IPS-18c (cell line): ENCODE data around the gene DVL3.
A peak's percentile ranks its signal among the peaks of the same experiment; 100 is the strongest.
"Not testable (repeated sequence)": the region's sequence is repeated elsewhere in the genome, so short reads cannot be mapped to it uniquely, and the experiment has no call there.

Experiments
- H3K4me3 ChIP-seq: 2 replicates; pipeline ENCODE4 v1.7.0; 2013; ENCODE audit warnings: low read depth, mild to moderate bottlenecking, low read length, moderate library complexity; ENCODE audit not compliant: insufficient read depth
- H3K9me3 ChIP-seq: one replicate; pipeline ENCODE4 v1.6.1; 2013; ENCODE audit warnings: mild to moderate bottlenecking, low read length, moderate library complexity; ENCODE audit not compliant: control insufficient read depth, insufficient read depth

DVL3 gene

GRCh38 chr3:184154885-184155643 is at the start of gene DVL3:
TSS of gene DVL3 (plus strand) at chr3:184155377. CDS start at chr3:184155636, 259 bp downstream.
- Histone ChIP-seq H3K9me3 (no peaks in the 10 kb centered on the region), H3K4me3 (peak within 1 kb of the TSS; percentile 89)

DNA sequence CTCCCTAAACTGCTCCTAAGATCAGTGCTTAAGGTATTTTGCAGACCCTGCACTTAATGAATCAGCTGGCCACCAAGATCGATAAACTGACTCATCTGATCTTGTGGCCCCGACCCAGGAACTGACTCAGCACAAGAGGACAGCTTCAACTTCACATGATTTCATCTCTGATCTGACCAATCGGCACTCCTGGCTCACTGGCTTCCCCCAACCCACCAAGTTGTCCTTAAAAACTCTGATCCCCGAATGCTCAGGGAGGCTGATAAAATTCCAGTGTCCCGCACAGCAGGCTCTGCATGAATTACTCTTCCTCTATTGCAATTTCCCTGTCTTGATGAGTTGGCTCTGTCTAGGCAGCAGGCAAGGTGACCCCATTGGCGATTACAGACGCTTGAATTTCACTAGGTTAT is 44.9 kb upstream of the DVL3 start:
- no peaks in the 10 kb centered on the region for H3K9me3 ChIP-seq
- H3K4me3 ChIP-seq, result no peak overlapping the region

DNA sequence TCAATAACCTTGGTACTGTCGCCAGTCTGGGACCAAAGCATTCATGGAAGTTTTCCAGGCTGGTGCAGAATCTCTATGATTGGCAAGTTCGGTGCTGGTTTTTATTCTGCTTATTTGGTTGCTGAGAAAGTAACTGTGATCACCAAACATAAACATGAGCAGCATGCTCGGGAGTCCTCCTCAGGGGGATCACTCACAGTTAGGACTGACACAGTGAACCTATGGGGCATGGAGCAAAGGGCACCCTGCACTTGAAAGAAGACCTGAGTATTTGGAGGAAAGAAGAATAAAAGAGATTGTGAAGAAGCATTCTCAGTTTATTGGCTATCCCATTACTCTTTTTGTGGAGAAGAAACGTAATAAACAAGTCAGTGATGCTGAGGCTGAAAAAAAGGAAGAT is 39.2 kb upstream of the DVL3 start:
- no peak overlapping the region for H3K4me3 ChIP-seq

DNA sequence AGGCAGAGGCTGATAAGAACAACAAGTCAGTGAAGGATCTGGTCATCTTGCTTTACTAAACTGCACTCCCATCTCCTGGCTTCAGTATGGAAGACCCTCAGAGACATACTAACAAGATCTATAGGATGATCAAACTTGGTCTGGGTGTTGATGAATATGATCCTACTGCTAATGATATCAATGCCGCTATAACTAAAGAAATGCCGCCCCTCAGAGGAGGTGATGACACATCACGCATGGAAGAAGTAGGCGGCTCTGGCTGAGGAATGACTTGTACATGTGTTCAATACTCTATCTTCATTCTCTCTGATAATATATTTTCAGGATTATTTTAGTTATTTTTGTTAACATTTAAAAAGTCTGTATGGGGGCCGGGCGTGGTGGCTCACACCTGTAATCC is 37.5 kb upstream of the DVL3 start:
- H3K9me3 ChIP-seq, result no peaks in the 10 kb centered on the region

More for the DNA sequence above, 39.2 kb upstream of the DVL3 start:
- no peaks in the 10 kb centered on the region for H3K9me3 ChIP-seq

GRCh38 chr3:184121031-184121430 is 34.1 kb upstream of the DVL3 start:
- not testable (repeated sequence) for H3K9me3 ChIP-seq, H3K4me3 ChIP-seq

More for the DNA sequence above, 37.5 kb upstream of the DVL3 start:
- no peak overlapping the region for H3K4me3 ChIP-seq

DNA sequence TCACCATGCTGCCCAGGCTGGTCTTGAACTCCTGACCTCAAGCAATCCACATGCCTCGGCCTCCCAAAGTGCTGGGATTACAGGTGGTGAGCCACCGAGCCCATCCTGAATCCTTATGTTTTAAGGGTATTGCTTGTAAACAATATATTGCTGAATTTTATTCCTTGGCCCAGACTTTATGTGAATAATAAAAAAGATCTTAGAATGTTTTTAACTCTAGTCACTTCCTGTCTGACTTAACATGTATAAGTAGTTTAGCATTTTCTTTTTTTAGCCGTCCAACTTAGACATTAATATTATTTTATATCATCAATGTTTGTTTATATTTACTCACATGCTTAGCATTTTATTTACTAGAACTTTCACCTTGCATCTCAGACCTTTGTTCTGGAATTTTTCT is 29.2 kb upstream of the DVL3 start:
- Histone ChIP-seq H3K9me3 (no peaks in the 10 kb centered on the region), H3K4me3 (no peak overlapping the region)

DNA sequence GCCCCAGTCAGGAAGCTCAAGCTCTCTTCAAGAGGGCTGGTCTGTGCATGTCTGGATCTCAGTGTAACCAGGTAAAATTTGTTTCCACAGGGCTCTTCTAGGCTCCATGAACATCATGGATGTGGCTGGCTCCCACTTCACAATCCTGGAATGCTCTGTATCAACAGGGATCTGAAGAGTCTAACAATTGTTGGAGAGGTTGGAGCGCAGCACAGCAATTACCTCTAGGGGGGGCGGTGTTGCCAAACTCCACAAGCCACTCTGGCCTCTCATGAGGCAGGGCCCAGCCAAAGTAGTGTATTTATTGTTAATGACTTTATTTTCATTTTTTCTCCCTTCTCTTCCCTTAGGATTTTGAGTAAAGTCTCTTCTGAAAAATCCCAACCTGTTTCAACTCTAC is 26.2 kb upstream of the DVL3 start:
- no peak overlapping the region for H3K4me3 ChIP-seq
- no peaks in the 10 kb centered on the region for H3K9me3 ChIP-seq

GRCh38 chr3:184132945-184133344 is 22.2 kb upstream of the DVL3 start:
- Histone ChIP-seq H3K9me3 (peaks cover 2% of the 10 kb centered on the region), H3K4me3 (no peak overlapping the region)

- Histone ChIP-seq H3K9me3 (peaks cover 2% of the 10 kb centered on the region), H3K4me3 (peak overlapping the region; percentile 81)
Observed at GRCh38 chr3:184133840-184134745, 21.1 kb upstream of the DVL3 start.

DNA sequence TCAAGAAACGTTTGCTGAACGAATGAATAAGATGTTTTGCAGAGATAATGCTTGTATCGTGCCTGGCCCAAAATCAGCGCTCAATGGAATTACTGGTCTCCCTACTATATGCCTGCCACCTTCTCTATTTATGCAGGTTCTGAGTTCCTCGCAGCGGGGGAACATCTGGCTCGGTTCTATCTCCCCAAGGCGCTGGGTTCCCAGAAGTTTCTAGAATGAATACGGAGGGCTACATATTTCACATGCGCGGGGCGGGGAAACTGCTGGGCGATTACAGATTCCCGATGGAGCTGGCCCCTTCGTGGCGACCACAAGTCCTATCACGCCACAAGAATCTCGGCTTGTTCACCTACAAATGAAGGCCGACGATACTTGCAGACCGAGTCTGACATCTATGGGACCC is 20.4 kb upstream of the DVL3 start:
- peaks cover 2% of the 10 kb centered on the region for H3K9me3 ChIP-seq
- H3K4me3 ChIP-seq, result peak overlapping the region; percentile 81

GRCh38 chr3:184135149-184135910 is 19.8 kb upstream of the DVL3 start, which contains the start of gene EIF2B5:
TSS of gene EIF2B5 (plus strand) at chr3:184135358. CDS start at chr3:184135386, 28 bp downstream.
- Histone ChIP-seq H3K9me3 (peaks cover 2% of the 10 kb centered on the region), H3K4me3 (peak within 1 kb of the TSS; percentile 81)

DNA sequence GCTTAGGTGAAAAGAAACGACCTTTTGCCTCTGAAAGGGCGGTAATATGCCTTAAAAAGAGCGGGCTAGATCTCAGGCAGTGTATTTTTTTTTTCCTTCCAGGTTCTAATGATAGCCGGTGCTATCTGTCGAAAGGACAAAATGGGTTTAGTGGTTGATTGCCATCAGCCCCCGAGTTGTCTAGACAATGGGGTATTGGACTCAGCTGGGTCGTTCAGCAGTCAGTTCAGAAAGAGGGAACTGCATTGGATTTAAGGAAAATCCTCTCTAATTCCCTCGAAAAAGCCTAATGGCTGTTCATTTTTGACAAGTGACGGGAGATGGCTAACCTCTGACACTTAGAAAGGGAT is 19.3 kb upstream of the DVL3 start:
- Histone ChIP-seq H3K9me3 (peaks cover 2% of the 10 kb centered on the region), H3K4me3 (peak overlapping the region; percentile 81)

DNA sequence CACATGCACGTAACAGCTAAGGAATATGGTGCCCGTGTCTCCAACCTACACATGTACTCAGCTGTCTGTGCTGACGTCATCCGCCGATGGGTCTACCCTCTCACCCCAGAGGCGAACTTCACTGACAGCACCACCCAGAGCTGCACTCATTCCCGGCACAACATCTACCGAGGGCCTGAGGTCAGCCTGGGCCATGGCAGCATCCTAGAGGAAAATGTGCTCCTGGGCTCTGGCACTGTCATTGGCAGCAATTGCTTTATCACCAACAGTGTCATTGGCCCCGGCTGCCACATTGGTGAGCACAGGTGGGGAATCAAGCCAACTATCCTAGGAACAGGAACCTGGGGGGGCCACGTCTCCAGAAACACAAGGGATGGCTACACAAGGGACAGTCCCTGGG is 14.7 kb upstream of the DVL3 start:
- Histone ChIP-seq H3K4me3 (no peak overlapping the region), H3K9me3 (no peaks in the 10 kb centered on the region)

DNA sequence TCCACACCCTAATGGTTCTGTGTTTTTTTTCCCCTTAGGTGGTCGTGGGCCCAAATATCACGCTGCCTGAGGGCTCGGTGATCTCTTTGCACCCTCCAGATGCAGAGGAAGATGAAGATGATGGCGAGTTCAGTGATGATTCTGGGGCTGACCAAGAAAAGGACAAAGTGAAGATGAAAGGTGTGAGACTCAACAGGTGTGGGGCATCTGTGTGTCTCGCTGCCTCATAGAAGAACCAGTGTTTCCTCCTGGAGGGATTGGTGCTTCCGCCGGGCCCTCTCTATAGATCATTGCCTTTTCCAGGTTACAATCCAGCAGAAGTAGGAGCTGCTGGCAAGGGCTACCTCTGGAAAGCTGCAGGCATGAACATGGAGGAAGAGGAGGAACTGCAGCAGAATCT is 13.0 kb upstream of the DVL3 start:
- Histone ChIP-seq H3K9me3 (no peaks in the 10 kb centered on the region), H3K4me3 (no peak overlapping the region)

GRCh38 chr3:184143327-184143726 is 11.8 kb upstream of the DVL3 start:
- H3K9me3 ChIP-seq, result no peaks in the 10 kb centered on the region
- no peak overlapping the region for H3K4me3 ChIP-seq

GRCh38 chr3:184144505-184144904 is 10.7 kb upstream of the DVL3 start:
- Histone ChIP-seq H3K4me3 (no peak overlapping the region), H3K9me3 (no peaks in the 10 kb centered on the region)

DNA sequence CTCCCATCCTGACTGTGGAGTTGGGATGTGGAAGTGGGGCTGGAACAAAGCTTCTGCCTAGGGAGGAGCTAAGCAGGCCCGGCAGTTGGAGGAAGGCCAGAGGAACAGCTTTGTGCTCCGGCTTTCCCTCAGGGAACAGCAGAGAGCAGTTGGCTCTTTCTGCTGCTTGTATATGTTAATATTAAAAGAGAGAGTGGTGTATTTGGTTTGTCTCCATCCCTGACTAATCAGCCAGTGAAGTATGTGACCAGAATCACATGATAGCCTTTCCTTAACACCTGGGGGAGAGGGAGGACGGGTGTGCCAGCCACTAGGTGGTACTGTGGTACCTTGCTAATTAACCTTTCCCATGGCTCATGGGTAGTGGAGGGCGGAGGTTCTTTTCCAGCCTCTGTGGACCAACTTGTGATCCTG is 10.1 kb upstream of the DVL3 start:
- Histone ChIP-seq H3K9me3 (no peaks in the 10 kb centered on the region), H3K4me3 (no peak overlapping the region)
